Measurements from ENCODE around the gene TMEM256. TPM values are rescaled to one million over a fixed set of nuclear protein-coding genes. Genes with fewer than 3 reads are reported as not detected.

The TMEM256 gene
- total and polyA plus RNA-seq, 4 donors: 30.0 to 130 (median 97.7) TPM

DNA sequence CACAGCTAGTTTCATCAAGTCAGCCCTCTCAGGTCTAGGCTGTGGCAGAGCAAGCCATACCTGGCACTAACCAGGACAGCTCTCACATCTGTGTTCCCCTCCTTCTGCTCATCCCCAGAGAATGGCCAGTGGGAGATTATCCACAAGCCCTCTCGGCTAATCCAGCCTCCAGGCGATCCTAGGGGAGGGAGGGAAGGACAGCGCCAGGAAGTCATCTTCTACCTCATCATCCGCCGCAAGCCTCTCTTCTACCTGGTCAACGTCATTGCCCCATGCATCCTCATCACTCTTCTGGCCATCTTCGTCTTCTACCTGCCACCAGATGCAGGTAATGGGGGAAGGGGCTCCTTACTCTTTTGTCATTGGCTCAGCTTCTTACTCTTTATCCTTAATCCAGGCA, 44.6 kb upstream of the TMEM256 start (continued):
- TF ChIP-seq, protein P1, sequence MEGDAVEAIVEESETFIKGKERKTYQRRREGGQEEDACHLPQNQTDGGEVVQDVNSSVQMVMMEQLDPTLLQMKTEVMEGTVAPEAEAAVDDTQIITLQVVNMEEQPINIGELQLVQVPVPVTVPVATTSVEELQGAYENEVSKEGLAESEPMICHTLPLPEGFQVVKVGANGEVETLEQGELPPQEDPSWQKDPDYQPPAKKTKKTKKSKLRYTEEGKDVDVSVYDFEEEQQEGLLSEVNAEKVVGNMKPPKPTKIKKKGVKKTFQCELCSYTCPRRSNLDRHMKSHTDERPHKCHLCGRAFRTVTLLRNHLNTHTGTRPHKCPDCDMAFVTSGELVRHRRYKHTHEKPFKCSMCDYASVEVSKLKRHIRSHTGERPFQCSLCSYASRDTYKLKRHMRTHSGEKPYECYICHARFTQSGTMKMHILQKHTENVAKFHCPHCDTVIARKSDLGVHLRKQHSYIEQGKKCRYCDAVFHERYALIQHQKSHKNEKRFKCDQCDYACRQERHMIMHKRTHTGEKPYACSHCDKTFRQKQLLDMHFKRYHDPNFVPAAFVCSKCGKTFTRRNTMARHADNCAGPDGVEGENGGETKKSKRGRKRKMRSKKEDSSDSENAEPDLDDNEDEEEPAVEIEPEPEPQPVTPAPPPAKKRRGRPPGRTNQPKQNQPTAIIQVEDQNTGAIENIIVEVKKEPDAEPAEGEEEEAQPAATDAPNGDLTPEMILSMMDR (IDR thresholded peaks at IDR 0.05; ENCODE audit: low read depth, low read length, missing input control): no peak
- TF ChIP-seq RAD21 (IDR thresholded peaks at IDR 0.05) (no peak), EGR1 (IDR thresholded peaks at IDR 0.05; ENCODE audit: low read depth in 2 of 2) (no peak), GABPA (IDR thresholded peaks at IDR 0.05 in 1 of 2, conservative IDR thresholded peaks at IDR 0.05 in 1 of 2) (no peak), JUND (IDR thresholded peaks at IDR 0.05) (no peak)
- TF ChIP-seq, protein P2, sequence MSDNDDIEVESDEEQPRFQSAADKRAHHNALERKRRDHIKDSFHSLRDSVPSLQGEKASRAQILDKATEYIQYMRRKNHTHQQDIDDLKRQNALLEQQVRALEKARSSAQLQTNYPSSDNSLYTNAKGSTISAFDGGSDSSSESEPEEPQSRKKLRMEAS (IDR thresholded peaks at IDR 0.05): no peak

DNA sequence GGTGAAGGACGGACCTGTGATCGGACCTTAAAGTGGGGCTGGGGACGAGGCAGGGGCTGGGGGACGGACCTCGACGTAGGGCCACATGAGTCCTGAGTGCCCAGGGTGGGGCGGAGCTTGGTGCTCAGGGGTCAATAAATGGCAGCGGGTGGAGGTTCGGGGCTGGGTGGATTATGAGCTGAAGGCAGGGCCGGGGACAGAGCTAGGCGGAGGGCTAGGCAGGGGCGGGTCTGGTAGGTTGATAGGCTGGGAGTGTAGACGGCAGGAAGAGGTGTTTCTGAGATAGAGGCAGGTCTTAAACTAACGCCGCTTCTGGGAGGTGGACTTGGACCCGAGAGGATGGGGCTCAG, 41.7 kb upstream of the TMEM256 start:
- Histone ChIP-seq H3K4me3 (ENCODE audit: low read depth in 1 of 3, low read length in 3 of 3) (peak overlapping the region in 2 of 3 donors; percentile 45 to 73), H3K36me3 (ENCODE audit: control insufficient read depth in 4 of 4, insufficient read depth in 3 of 4, low read depth in 1 of 4, low read length in 3 of 4) (no peaks in the 10 kb centered on the region), H3K4me1 (ENCODE audit: control insufficient read depth in 4 of 4, insufficient read depth in 4 of 4, low read length in 3 of 4) (peaks cover 11 to 23% (median 18%) of the 10 kb centered on the region in 4 donors), H3K27me3 (ENCODE audit: control insufficient read depth in 4 of 4, insufficient read depth in 4 of 4, low read length in 3 of 4) (no peaks in the 10 kb centered on the region), H3K27ac (ENCODE audit: low read depth in 1 of 2, low read length in 2 of 2) (peak overlapping the region; percentile 80 to 92), H3K9me3 (ENCODE audit: control insufficient read depth in 4 of 4, low read length in 3 of 4) (no peaks in the 10 kb centered on the region), H3K9ac (ENCODE audit: low read depth in 1 of 2, low read length in 2 of 2) (no peak overlapping the region)
- TF ChIP-seq SP1 (IDR thresholded peaks at IDR 0.05) (peak; percentile 59), RXRA (IDR thresholded peaks at IDR 0.05) (peak; percentile 24 to 32), RAD21 (IDR thresholded peaks at IDR 0.05) (peak; percentile 1 to 5), TAF1 (conservative IDR thresholded peaks at IDR 0.05) (no peak), HNF4G (IDR thresholded peaks at IDR 0.05) (no peak), FOXA2 (IDR thresholded peaks at IDR 0.05) (no peak), JUND (IDR thresholded peaks at IDR 0.05) (no peak), EGR1 (IDR thresholded peaks at IDR 0.05; ENCODE audit: low read depth in 2 of 2) (no peak), HNF4A (conservative IDR thresholded peaks at IDR 0.05) (peak in 1 of 2 donors; percentile 41), FOXA1 (IDR thresholded peaks at IDR 0.05) (no peak), YY1 (IDR thresholded peaks at IDR 0.05) (peak; percentile 94), GABPA (IDR thresholded peaks at IDR 0.05 in 1 of 2, conservative IDR thresholded peaks at IDR 0.05 in 1 of 2) (no peak), NR2F2 (IDR thresholded peaks at IDR 0.05) (no peak)
- TF ChIP-seq, protein P3, sequence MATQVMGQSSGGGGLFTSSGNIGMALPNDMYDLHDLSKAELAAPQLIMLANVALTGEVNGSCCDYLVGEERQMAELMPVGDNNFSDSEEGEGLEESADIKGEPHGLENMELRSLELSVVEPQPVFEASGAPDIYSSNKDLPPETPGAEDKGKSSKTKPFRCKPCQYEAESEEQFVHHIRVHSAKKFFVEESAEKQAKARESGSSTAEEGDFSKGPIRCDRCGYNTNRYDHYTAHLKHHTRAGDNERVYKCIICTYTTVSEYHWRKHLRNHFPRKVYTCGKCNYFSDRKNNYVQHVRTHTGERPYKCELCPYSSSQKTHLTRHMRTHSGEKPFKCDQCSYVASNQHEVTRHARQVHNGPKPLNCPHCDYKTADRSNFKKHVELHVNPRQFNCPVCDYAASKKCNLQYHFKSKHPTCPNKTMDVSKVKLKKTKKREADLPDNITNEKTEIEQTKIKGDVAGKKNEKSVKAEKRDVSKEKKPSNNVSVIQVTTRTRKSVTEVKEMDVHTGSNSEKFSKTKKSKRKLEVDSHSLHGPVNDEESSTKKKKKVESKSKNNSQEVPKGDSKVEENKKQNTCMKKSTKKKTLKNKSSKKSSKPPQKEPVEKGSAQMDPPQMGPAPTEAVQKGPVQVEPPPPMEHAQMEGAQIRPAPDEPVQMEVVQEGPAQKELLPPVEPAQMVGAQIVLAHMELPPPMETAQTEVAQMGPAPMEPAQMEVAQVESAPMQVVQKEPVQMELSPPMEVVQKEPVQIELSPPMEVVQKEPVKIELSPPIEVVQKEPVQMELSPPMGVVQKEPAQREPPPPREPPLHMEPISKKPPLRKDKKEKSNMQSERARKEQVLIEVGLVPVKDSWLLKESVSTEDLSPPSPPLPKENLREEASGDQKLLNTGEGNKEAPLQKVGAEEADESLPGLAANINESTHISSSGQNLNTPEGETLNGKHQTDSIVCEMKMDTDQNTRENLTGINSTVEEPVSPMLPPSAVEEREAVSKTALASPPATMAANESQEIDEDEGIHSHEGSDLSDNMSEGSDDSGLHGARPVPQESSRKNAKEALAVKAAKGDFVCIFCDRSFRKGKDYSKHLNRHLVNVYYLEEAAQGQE (IDR thresholded peaks at IDR 0.05): peak; percentile 47
- TF ChIP-seq, protein P4, sequence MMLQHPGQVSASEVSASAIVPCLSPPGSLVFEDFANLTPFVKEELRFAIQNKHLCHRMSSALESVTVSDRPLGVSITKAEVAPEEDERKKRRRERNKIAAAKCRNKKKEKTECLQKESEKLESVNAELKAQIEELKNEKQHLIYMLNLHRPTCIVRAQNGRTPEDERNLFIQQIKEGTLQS (IDR thresholded peaks at IDR 0.05): no peak
- TF ChIP-seq, protein P1 (IDR thresholded peaks at IDR 0.05; ENCODE audit: low read depth, low read length, missing input control): no peak
- TF ChIP-seq, protein P2 (IDR thresholded peaks at IDR 0.05): no peak
- TF ChIP-seq, protein P5, sequence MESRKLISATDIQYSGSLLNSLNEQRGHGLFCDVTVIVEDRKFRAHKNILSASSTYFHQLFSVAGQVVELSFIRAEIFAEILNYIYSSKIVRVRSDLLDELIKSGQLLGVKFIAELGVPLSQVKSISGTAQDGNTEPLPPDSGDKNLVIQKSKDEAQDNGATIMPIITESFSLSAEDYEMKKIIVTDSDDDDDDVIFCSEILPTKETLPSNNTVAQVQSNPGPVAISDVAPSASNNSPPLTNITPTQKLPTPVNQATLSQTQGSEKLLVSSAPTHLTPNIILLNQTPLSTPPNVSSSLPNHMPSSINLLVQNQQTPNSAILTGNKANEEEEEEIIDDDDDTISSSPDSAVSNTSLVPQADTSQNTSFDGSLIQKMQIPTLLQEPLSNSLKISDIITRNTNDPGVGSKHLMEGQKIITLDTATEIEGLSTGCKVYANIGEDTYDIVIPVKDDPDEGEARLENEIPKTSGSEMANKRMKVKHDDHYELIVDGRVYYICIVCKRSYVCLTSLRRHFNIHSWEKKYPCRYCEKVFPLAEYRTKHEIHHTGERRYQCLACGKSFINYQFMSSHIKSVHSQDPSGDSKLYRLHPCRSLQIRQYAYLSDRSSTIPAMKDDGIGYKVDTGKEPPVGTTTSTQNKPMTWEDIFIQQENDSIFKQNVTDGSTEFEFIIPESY (IDR thresholded peaks at IDR 0.05): no peak
- DNase-seq (ENCODE audit: low spot score): no peak
- 2% methylated on average over 16 of the region's 16 CpGs for WGBS
